ENCODE results near the gene WDFY4.

GRCh38 chr10:48898426-48898825, 213.8 kb downstream of the WDFY4 start:
- TF ChIP-seq TAF1 (IDR thresholded peaks at IDR 0.05; ENCODE audit: low read depth) (no peak), FOXM1 (IDR thresholded peaks at IDR 0.05; ENCODE audit: borderline replicate concordance, low read depth) (no peak), EGR1 (IDR thresholded peaks at IDR 0.05) (no peak), CEBPB (IDR thresholded peaks at IDR 0.05) (no peak), YY1 (IDR thresholded peaks at IDR 0.05; ENCODE audit: low read depth) (no peak)
- TF ChIP-seq, protein P1, sequence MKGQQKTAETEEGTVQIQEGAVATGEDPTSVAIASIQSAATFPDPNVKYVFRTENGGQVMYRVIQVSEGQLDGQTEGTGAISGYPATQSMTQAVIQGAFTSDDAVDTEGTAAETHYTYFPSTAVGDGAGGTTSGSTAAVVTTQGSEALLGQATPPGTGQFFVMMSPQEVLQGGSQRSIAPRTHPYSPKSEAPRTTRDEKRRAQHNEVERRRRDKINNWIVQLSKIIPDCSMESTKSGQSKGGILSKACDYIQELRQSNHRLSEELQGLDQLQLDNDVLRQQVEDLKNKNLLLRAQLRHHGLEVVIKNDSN (IDR thresholded peaks at IDR 0.05) = no peak
- TF ChIP-seq, protein P2, sequence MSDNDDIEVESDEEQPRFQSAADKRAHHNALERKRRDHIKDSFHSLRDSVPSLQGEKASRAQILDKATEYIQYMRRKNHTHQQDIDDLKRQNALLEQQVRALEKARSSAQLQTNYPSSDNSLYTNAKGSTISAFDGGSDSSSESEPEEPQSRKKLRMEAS (IDR thresholded peaks at IDR 0.05) = no peak

Data from Ishikawa (cell line).